ENCODE results near the gene CHST10.

Gene CHST10

GRCh38 chr2:100401268-100401667 lies 16.2 kb downstream of the CHST10 start:
- DNase-seq (ENCODE audit: low read depth, low spot score): no peak
- ChIA-PET POLR2A (no interaction called here), CTCF (interaction anchor here (3.4 kb wide), 1 partner anchor 20 kb away, joined by 12 read pairs; no protein-coding TSS in a partner anchor)
- no peak overlapping the region for H3K4me3 ChIP-seq (ENCODE audit: low read depth, low read length)
- no peak for TF ChIP-seq CTCF (IDR thresholded peaks at IDR 0.05; ENCODE audit: insufficient read depth, low read length, missing control alignments)

DNA sequence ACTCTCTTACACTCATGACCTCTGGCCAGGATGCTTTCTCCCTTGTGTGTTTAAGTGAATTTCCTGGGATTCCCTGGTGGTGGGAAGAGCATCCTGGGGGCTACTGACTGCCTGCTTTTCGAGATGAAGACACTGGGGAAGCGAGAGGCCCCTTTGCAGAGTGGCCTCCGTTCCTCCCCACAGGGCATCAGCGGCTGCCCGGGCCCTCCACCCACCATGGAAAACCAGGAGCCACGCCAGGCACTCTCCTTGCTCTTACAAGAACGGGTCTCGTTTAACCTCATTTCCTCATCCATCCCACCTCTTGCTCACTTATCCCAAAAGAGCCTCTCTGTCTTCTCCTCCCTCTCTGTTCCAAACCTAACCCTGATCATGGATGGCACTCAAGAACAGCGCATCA lies 17.8 kb downstream of the CHST10 start:
- no peak for TF ChIP-seq CTCF (IDR thresholded peaks at IDR 0.05; ENCODE audit: insufficient read depth, low read length, missing control alignments)
- CTCF ChIA-PET: interaction anchor here (3.4 kb wide), 1 partner anchor 19 kb away, joined by 12 read pairs; no protein-coding TSS in a partner anchor
- POLR2A ChIA-PET: no interaction called here
- H3K4me3 ChIP-seq (ENCODE audit: low read depth, low read length): no peak overlapping the region
- no peak for DNase-seq (ENCODE audit: low read depth, low spot score)

- DNase-seq (ENCODE audit: low read depth, low spot score): no peak
- CTCF ChIA-PET: interaction anchor here (1.5 to 4.4 kb wide), 2 partner anchors 18 to 136 kb away, joined by 6 to 21 read pairs; no protein-coding TSS in a partner anchor
- H3K4me3 ChIP-seq (ENCODE audit: low read depth, low read length): no peak overlapping the region
- TF ChIP-seq CTCF (IDR thresholded peaks at IDR 0.05; ENCODE audit: insufficient read depth, low read length, missing control alignments): no peak
- POLR2A ChIA-PET: no interaction called here
These were observed 19.5 kb downstream of the CHST10 start for GRCh38 chr2:100397976-100398375.

DNA sequence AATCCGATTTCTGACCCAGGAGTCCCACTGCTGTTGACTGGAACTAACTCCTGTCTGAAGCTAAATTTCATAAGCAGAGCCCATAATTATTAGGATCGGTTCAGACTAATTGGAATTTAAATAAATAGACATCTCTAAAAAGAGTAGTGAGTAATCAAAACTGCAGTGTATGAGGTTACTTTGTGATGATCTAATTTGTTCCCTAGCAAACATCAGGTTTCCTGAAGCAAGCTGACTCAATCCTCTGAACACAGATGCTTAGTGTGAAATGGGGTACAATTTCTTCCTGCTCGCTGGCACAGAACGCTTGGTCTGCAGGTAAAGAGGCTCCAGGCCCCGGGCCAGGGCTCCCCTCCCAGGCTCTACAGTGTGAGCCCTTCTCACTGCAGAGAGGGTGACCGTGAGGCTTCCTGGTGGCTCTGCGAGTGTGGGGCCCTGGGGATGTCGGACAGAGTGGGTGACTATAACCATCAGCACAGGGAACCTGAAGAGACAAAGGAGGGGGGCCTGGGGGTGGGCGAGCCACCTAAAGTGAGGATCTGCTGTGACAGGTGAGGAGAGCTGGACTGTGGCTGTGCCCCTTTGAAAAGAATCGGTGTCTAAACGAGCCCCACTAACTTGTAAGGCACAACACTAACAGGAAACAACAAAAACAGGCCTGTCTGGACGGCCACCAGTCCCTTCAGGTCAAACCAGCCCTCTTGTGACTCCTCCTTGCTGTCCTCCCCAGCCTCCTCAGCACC lies 20.2 kb downstream of the CHST10 start:
- ChIA-PET POLR2A (no interaction called here), CTCF (interaction anchor here (1.5 to 4.4 kb wide), 2 partner anchors 18 to 135 kb away, joined by 6 to 21 read pairs; no protein-coding TSS in a partner anchor)
- no peak for DNase-seq (ENCODE audit: low read depth, low spot score)
- H3K4me3 ChIP-seq (ENCODE audit: low read depth, low read length): no peak overlapping the region
- TF ChIP-seq CTCF (IDR thresholded peaks at IDR 0.05; ENCODE audit: insufficient read depth, low read length, missing control alignments): no peak

DNA sequence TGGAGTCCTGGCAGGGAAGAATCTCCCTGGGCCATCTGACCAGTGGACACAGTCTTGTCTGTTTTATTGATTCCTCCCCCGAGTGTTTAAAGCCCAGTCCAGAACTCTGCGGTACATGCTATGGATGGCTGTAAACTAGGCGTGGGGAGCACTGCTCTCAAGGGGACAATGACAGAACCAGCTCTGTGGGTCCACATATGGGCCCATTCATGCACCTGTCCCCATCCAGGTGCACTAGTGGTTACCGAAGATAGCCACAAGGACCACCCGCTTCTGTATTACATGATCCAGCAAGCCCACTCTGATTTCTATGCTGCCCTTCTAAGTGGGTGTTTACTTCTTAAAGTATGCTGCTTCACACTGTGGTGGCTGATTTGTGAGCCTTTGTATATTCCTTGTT lies 21.0 kb downstream of the CHST10 start:
- no peak for DNase-seq (ENCODE audit: low read depth, low spot score)
- TF ChIP-seq CTCF (IDR thresholded peaks at IDR 0.05; ENCODE audit: insufficient read depth, low read length, missing control alignments): no peak
- ChIA-PET CTCF (interaction anchor here (1.4 to 4.4 kb wide), 2 partner anchors 17 to 134 kb away, joined by 3 to 21 read pairs; no protein-coding TSS in a partner anchor), POLR2A (no interaction called here)
- H3K4me3 ChIP-seq (ENCODE audit: low read depth, low read length): no peak overlapping the region

- DNase-seq (ENCODE audit: low read depth, low spot score): no peak
- H3K4me3 ChIP-seq (ENCODE audit: low read depth, low read length): no peak overlapping the region
- POLR2A ChIA-PET: no interaction called here
- no peak for TF ChIP-seq CTCF (IDR thresholded peaks at IDR 0.05; ENCODE audit: insufficient read depth, low read length, missing control alignments)
- CTCF ChIA-PET: interaction anchor here (1.4 to 4.4 kb wide), 3 partner anchors 12 to 134 kb away, joined by 3 to 21 read pairs (median 3); no protein-coding TSS in a partner anchor
These were observed 21.7 kb downstream of the CHST10 start for GRCh38 chr2:100395532-100396350.
